DOHH2 (cell line): ENCODE results near the gene KIRREL3.

Experiments
- CTCF ChIP-seq: fragments of 200-600 bp; sonication (generic); IDR thresholded peaks from one replicate; pipeline ENCODE4 v1.5.1; 2014; ENCODE audit warnings: antibody characterized with exemption, mild to moderate bottlenecking, low read depth, low read length; ENCODE audit not compliant: poor library complexity, severe bottlenecking
- EZH2phosphoT487 ChIP-seq: fragments of 200-600 bp; sonication (generic); IDR thresholded peaks from 2 replicates; pipeline ENCODE4 v1.6.1; 2017; ENCODE audit warnings: borderline replicate concordance, mild to moderate bottlenecking, antibody characterized with exemption, low read length, moderate library complexity, mixed read lengths

- TF ChIP-seq CTCF, result no peak
- no peak for TF ChIP-seq EZH2phosphoT487
Observed at GRCh38 chr11:126421271-126421671, 579.3 kb downstream of the KIRREL3 start.
